PC-3 (cell line): ENCODE measurements around the gene ARFGAP1.

Experiments used
- EZH2 ChIP-seq: fragments of 300-600 bp; sonication (generic); IDR thresholded peaks from one replicate; pipeline ENCODE4 v1.6.1; 2017; ENCODE audit warnings: antibody characterized with exemption, mild to moderate bottlenecking, low read length; ENCODE audit not compliant: unreplicated experiment
- EZH2phosphoT487 ChIP-seq: fragments of 300-600 bp; sonication (generic); IDR thresholded peaks from 2 replicates; pipeline ENCODE4 v1.6.1; 2018; ENCODE audit warnings: mild to moderate bottlenecking, antibody characterized with exemption, low read length, borderline replicate concordance
- TF ChIP-seq, protein P1 (sequence below): fragments of 300-600 bp; sonication (generic); conservative IDR thresholded peaks from 2 replicates; pipeline ENCODE4 v1.5.1; 2017; ENCODE audit warnings: antibody characterized with exemption, low read depth, mild to moderate bottlenecking, low read length

DNA sequence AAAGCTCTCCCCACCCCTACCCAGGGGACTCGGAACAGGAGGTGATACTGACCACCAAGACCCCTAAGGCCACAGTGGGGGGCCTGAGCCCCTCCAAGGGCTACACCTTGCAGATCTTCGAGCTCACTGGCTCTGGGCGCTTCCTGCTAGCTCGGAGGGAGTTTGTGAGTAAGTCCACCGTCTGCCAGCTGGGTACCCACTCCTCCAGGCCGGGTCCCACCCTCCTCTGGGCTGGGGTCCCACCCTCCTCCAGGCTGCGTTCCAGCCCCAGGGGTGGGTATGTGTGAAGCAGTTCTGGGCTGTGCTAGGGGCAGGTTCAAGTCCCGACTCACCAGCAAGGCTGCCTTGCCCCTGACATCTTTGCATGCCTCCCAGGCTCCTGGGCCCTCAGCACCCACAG, 32.8 kb downstream of the ARFGAP1 start:
- TF ChIP-seq, protein P1, sequence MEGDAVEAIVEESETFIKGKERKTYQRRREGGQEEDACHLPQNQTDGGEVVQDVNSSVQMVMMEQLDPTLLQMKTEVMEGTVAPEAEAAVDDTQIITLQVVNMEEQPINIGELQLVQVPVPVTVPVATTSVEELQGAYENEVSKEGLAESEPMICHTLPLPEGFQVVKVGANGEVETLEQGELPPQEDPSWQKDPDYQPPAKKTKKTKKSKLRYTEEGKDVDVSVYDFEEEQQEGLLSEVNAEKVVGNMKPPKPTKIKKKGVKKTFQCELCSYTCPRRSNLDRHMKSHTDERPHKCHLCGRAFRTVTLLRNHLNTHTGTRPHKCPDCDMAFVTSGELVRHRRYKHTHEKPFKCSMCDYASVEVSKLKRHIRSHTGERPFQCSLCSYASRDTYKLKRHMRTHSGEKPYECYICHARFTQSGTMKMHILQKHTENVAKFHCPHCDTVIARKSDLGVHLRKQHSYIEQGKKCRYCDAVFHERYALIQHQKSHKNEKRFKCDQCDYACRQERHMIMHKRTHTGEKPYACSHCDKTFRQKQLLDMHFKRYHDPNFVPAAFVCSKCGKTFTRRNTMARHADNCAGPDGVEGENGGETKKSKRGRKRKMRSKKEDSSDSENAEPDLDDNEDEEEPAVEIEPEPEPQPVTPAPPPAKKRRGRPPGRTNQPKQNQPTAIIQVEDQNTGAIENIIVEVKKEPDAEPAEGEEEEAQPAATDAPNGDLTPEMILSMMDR: no peak
- TF ChIP-seq EZH2phosphoT487 (no peak), EZH2 (no peak)
